ENCODE data around the gene ATP8A2. TPM values are rescaled to one million over a fixed set of nuclear protein-coding genes. Genes with fewer than 3 reads are reported as not detected.

Gene ATP8A2
- total and polyA plus RNA-seq, 9 donors, result 0.23 to 0.95 (median 0.35) TPM

- intact Hi-C loops (cut with DNase I), result no loop called here
- no peaks in the 10 kb centered on the region for H3K27me3 ChIP-seq
- DNase-seq, result no peak
- WGBS, 3 donors, result 90 to 92% (median 91%) methylated on average over 4 of the region's 4 CpGs
- no peak overlapping the region for H3K27ac ChIP-seq
- H3K9me3 ChIP-seq, result no peaks in the 10 kb centered on the region
- H3K36me3 ChIP-seq, result no peaks in the 10 kb centered on the region
- H3K4me3 ChIP-seq, result no peak overlapping the region
- TF ChIP-seq POLR2A (IDR thresholded peaks at IDR 0.05) (no peak), EP300 (IDR thresholded peaks at IDR 0.05) (no peak)
- TF ChIP-seq, protein P1, sequence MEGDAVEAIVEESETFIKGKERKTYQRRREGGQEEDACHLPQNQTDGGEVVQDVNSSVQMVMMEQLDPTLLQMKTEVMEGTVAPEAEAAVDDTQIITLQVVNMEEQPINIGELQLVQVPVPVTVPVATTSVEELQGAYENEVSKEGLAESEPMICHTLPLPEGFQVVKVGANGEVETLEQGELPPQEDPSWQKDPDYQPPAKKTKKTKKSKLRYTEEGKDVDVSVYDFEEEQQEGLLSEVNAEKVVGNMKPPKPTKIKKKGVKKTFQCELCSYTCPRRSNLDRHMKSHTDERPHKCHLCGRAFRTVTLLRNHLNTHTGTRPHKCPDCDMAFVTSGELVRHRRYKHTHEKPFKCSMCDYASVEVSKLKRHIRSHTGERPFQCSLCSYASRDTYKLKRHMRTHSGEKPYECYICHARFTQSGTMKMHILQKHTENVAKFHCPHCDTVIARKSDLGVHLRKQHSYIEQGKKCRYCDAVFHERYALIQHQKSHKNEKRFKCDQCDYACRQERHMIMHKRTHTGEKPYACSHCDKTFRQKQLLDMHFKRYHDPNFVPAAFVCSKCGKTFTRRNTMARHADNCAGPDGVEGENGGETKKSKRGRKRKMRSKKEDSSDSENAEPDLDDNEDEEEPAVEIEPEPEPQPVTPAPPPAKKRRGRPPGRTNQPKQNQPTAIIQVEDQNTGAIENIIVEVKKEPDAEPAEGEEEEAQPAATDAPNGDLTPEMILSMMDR (IDR thresholded peaks at IDR 0.05), result no peak
- peaks cover 2% of the 10 kb centered on the region for H3K4me1 ChIP-seq (ENCODE audit: insufficient read depth)
These were observed 311.3 kb downstream of the ATP8A2 start for GRCh38 chr13:25683056-25683455.

- intact Hi-C loops (cut with DNase I), result no loop called here
- H3K4me3 ChIP-seq, result no peak overlapping the region
These were observed 312.0 kb downstream of the ATP8A2 start for GRCh38 chr13:25683662-25684370.

DNA sequence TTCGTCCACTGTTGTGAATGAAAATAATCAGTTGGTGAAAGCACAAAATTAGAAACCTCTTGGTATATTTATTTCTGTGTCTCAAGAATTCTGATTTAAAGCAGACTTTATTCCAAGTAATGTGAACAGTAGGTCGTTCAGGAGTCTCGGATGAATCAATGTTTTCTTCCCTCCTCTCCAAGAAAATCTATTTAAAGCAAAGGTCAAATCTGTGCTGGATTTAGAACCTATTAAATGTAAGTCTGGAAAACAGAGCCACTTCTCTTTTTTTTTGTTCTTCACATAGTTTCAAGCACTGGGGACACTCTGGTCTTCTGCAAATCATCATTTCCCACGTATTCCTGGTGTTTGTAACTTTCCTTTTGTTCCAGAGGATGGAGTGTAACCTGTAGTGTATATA, 312.7 kb downstream of the ATP8A2 start:
- Histone ChIP-seq H3K4me1 (ENCODE audit: insufficient read depth) (peaks cover 2% of the 10 kb centered on the region), H3K27ac (no peak overlapping the region), H3K27me3 (no peaks in the 10 kb centered on the region), H3K36me3 (no peaks in the 10 kb centered on the region), H3K9me3 (no peaks in the 10 kb centered on the region), H3K4me3 (no peak overlapping the region)
- no peak for TF ChIP-seq POLR2A (IDR thresholded peaks at IDR 0.05)
- TF ChIP-seq EP300 (IDR thresholded peaks at IDR 0.05), result no peak
- TF ChIP-seq, protein P1 (IDR thresholded peaks at IDR 0.05), result no peak
- WGBS, 3 donors, result 37 to 48% (median 40%) methylated on average over 4 of the region's 4 CpGs
- DNase-seq, result no peak
- intact Hi-C loops (cut with DNase I), result no loop called here

More at GRCh38 chr13:25683662-25684370, 312.0 kb downstream of the ATP8A2 start:
- H3K36me3 ChIP-seq, result no peaks in the 10 kb centered on the region
- H3K9me3 ChIP-seq, result no peaks in the 10 kb centered on the region
- WGBS, 3 donors, result 89% methylated on average over 6 of the region's 6 CpGs
- peaks cover 2% of the 10 kb centered on the region for H3K4me1 ChIP-seq (ENCODE audit: insufficient read depth)
- H3K27ac ChIP-seq, result no peak overlapping the region
- no peaks in the 10 kb centered on the region for H3K27me3 ChIP-seq
- no peak for DNase-seq
- TF ChIP-seq EP300 (IDR thresholded peaks at IDR 0.05) (no peak), POLR2A (IDR thresholded peaks at IDR 0.05) (no peak)
- TF ChIP-seq, protein P1 (IDR thresholded peaks at IDR 0.05), result no peak

DNA sequence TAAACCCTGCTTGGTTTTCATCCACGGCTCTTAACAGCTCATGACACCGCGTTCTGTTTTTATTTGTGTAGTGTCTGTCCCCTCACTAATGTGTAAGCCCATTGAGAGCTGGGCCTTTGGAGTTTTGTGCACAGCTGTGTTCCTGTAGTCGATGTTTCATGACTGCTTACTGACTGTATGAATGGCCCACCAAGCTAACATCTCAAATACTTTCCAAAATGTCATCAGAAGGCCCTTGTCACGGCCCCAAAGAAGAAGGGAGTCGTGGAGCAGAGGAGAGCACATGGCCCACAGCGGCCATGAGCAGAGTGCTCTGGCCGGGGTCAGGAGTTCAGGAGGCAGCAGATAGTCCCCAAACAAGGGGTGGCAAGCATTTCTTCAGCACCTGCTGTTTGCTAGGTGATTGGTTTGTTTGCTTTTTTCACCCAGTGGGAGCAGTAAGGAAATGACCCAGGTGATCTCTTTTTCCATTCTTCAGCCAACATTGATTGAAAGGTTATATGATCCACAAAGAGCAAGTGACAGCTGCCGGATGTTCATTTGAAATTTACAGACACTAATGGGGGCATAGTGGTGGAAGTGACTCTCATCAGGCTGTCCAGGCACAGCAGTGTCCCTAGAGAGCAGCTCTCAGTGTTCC, 315.2 kb downstream of the ATP8A2 start:
- H3K27ac ChIP-seq, result no peak overlapping the region
- no peaks in the 10 kb centered on the region for H3K36me3 ChIP-seq
- H3K4me1 ChIP-seq (ENCODE audit: insufficient read depth), result peaks cover 2% of the 10 kb centered on the region
- intact Hi-C loops (cut with DNase I), result no loop called here
- no peak for DNase-seq
- TF ChIP-seq, protein P1 (IDR thresholded peaks at IDR 0.05), result no peak
- TF ChIP-seq POLR2A (IDR thresholded peaks at IDR 0.05), result no peak
- TF ChIP-seq EP300 (IDR thresholded peaks at IDR 0.05), result no peak
- no peaks in the 10 kb centered on the region for H3K27me3 ChIP-seq
- H3K4me3 ChIP-seq, result no peak overlapping the region
- no peaks in the 10 kb centered on the region for H3K9me3 ChIP-seq
- 88 to 93% (median 93%) methylated on average over 9 of the region's 9 CpGs for WGBS, 3 donors
